Karpas-422 (cell line): Measurements from ENCODE around the gene P2RX5. TPM values are rescaled to one million over a fixed set of nuclear protein-coding genes. Genes with fewer than 3 reads are reported as not detected.
A peak's percentile ranks its signal among the peaks of the same experiment; 100 is the strongest.

Experiments used
- DNase-seq: peaks from one replicate; pipeline ENCODE4 v3.0.0-alpha.2; 2015
- H2AFZ ChIP-seq: fragments of 200-600 bp; sonication (generic); 2 replicates; pipeline ENCODE4 v1.6.1; 2014; ENCODE audit warnings: antibody characterized with exemption, low read length, mixed read lengths
- H3K27ac ChIP-seq: fragments of 200-600 bp; sonication (generic); 2 replicates; pipeline ENCODE4 v1.5.1; 2014; ENCODE audit warnings: mild to moderate bottlenecking, low read length, moderate library complexity
- H3K27me3 ChIP-seq: fragments of 200-600 bp; sonication (generic); 2 replicates; pipeline ENCODE4 v1.6.1; 2014; ENCODE audit warnings: low read length, mixed read lengths
- H3K36me3 ChIP-seq: fragments of 200-600 bp; sonication (generic); 2 replicates; pipeline ENCODE4 v1.6.1; 2014; ENCODE audit warnings: low read length, mixed read lengths; ENCODE audit not compliant: insufficient read depth
- H3K4me1 ChIP-seq: fragments of 200-600 bp; sonication (generic); 2 replicates; pipeline ENCODE4 v1.6.1; 2014; ENCODE audit warnings: mild to moderate bottlenecking, low read length, mixed read lengths
- H3K4me2 ChIP-seq: fragments of 200-600 bp; sonication (generic); 2 replicates; pipeline ENCODE4 v1.6.1; 2014; ENCODE audit warnings: low read length, low read depth, mild to moderate bottlenecking; ENCODE audit not compliant: poor library complexity, severe bottlenecking
- H3K4me3 ChIP-seq: fragments of 200-600 bp; sonication (generic); 2 replicates; pipeline ENCODE4 v1.5.1; 2014; ENCODE audit warnings: mild to moderate bottlenecking, antibody characterized with exemption, low read length, mixed read lengths
- H3K79me2 ChIP-seq: fragments of 200-600 bp; sonication (generic); 2 replicates; pipeline ENCODE4 v1.6.1; 2014; ENCODE audit warnings: mild to moderate bottlenecking, low read length, mixed read lengths
- H3K9ac ChIP-seq: fragments of 200-600 bp; sonication (generic); 2 replicates; pipeline ENCODE4 v1.6.0; 2014; ENCODE audit warnings: low read length
- H3K9me2 ChIP-seq: fragments of 200-600 bp; sonication (generic), shearing (Covaris generic); replicated peaks from 2 replicates; pipeline ENCODE4 v1.6.0; 2014; ENCODE audit warnings: mild to moderate bottlenecking, low read length, moderate library complexity; ENCODE audit not compliant: insufficient read depth
- H3K9me3 ChIP-seq: fragments of 300-700, 200-600 bp; sonication (generic); 2 replicates; pipeline ENCODE4 v1.6.1; 2014; ENCODE audit warnings: low read length, mixed read lengths
- H4K20me1 ChIP-seq: fragments of 200-600 bp; sonication (generic); 2 replicates; pipeline ENCODE4 v1.6.1; 2014; ENCODE audit warnings: mild to moderate bottlenecking, antibody characterized with exemption, low read length, low read depth; ENCODE audit not compliant: insufficient read depth
- total RNA-seq: library from RNA; depleted of rRNA; stranded (reverse); fragments of >200 nt; shearing (Covaris generic); gene quantifications from 2 replicates; pipeline ENCODE4 v1.2.3, GENCODE V29; 2014; ENCODE audit warnings: low replicate concordance

P2RX5 gene
- total RNA-seq, 1 experiment from 2014 or later: 60.4 TPM

DNA sequence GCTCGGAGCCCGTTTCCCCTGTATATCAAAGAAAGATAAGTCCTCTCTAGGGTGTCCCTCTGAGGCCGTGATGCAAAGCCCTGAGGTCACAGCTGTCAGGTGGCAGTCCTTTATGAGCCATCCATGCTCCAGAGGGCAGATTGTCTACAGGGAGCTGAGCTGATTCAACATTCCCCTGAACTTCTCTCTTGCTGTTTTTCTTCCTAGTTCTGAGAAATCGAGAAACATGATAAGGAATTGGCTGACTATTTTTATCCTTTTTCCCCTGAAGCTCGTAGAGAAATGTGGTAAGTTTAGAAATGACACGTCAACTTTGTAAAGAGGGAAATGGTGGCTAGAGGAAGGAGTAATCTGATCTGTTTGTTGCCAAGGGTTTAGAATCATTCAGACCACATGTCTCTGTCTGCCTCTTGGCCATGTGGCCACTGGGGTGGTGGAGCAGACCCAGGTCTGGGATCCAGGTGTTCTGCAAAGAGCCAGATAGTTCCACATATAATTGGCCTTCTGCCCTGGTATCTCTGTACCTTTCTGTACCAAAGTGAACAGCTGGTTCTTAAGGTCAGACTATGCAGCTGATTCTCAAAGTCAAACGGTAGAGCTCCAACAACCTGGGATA lies 55.9 kb downstream of the P2RX5 start:
- peak overlapping the region; percentile 90 for H3K27ac ChIP-seq
- H3K27me3 ChIP-seq: no peaks in the 10 kb centered on the region
- peak overlapping the region; percentile 38 for H3K9ac ChIP-seq
- H3K4me3 ChIP-seq: peak overlapping the region; percentile 34
- H4K20me1 ChIP-seq: no peaks in the 10 kb centered on the region
- DNase-seq: peak; percentile 75
- no peaks in the 10 kb centered on the region for H3K9me2 ChIP-seq
- peaks cover 13% of the 10 kb centered on the region for H3K79me2 ChIP-seq
- peak overlapping the region; percentile 49 for H3K4me2 ChIP-seq
- 0 out of 2 replicates have a peak overlapping the region, but pooled peaks have one; percentile 2 for H2AFZ ChIP-seq
- no peaks in the 10 kb centered on the region for H3K9me3 ChIP-seq
- H3K36me3 ChIP-seq: no peaks in the 10 kb centered on the region
- H3K4me1 ChIP-seq: peaks cover 45% of the 10 kb centered on the region

GRCh38 chr17:3636908-3637373 lies 59.0 kb downstream of the P2RX5 start:
- Histone ChIP-seq H3K9me2 (no peaks in the 10 kb centered on the region), H3K9me3 (no peaks in the 10 kb centered on the region), H3K79me2 (peaks cover 33% of the 10 kb centered on the region), H2AFZ (peak overlapping the region; percentile 89; the same call in 1 of the 2 replicates), H3K27me3 (no peaks in the 10 kb centered on the region), H3K36me3 (no peaks in the 10 kb centered on the region), H3K4me3 (peak overlapping the region; percentile 99), H3K27ac (peak overlapping the region; percentile 83), H3K9ac (peak overlapping the region; percentile 89), H3K4me2 (peak overlapping the region; percentile 95), H4K20me1 (no peaks in the 10 kb centered on the region), H3K4me1 (peaks cover 45% of the 10 kb centered on the region)
- no peak for DNase-seq

DNA sequence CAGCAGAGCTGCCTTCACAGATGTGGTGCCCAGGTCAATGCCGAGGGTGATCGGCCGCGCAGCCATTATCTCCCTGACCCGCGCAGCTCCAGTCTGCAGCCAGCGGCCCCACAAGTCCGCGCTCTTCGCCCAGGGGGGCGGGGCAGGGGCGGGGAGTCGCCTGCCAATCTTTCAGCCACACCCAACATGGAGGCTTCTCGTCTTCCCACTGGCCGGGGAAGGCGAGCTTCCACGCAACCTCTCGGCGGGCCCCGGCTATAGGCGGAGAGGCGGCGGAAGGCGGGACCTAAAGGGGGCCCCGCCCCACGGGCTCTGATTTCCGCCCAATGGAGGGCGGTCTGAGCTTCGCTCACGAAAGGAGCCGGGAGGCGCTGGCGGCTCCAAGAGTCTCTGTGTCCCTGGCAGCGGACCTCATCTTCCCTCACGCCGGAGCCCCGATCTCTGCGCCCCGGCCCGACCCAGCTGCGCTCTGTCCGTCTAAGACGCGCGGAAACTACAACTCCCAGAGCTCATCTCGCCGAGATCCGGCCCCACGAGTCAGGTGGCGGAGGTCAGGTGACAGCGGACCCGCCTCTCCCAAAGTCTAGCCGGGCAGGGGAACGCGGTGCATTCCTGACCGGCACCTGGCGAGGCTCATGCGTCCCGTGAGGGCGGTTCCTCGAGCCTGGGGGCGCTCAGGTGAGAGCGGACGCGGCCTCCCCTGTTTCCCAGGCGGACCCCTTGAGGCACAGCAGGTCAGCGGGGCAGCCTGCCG lies 59.6 kb downstream of the P2RX5 start, which contains the start of the genes CTNS and SHPK:
CTNS (plus strand) TSS at position 607 of the 754 bp plus-strand sequence. CDS start 3,447 bp downstream, outside the sequence.
SHPK (minus strand) TSS at position 97 of the 754 bp plus-strand sequence; CDS start at position 66, 31 bp downstream.
- peak; percentile 98 for DNase-seq
- peak within 1 kb of the TSS; percentile 99 for H3K4me3 ChIP-seq
- peak within 1 kb of the TSS; percentile 89; the same call in 1 of the 2 replicates for H2AFZ ChIP-seq
- peak within 1 kb of the TSS; percentile 96 for H3K9ac ChIP-seq
- H3K79me2 ChIP-seq: peaks cover 33% of the 10 kb centered on the region
- H3K36me3 ChIP-seq: no peaks in the 10 kb centered on the region
- peaks cover 45% of the 10 kb centered on the region for H3K4me1 ChIP-seq
- H3K27ac ChIP-seq: peak within 1 kb of the TSS; percentile 83
- peak within 1 kb of the TSS; percentile 95 for H3K4me2 ChIP-seq
- H3K27me3 ChIP-seq: no peaks in the 10 kb centered on the region
- H3K9me3 ChIP-seq: no peaks in the 10 kb centered on the region
- H4K20me1 ChIP-seq: no peaks in the 10 kb centered on the region
- no peaks in the 10 kb centered on the region for H3K9me2 ChIP-seq

DNA sequence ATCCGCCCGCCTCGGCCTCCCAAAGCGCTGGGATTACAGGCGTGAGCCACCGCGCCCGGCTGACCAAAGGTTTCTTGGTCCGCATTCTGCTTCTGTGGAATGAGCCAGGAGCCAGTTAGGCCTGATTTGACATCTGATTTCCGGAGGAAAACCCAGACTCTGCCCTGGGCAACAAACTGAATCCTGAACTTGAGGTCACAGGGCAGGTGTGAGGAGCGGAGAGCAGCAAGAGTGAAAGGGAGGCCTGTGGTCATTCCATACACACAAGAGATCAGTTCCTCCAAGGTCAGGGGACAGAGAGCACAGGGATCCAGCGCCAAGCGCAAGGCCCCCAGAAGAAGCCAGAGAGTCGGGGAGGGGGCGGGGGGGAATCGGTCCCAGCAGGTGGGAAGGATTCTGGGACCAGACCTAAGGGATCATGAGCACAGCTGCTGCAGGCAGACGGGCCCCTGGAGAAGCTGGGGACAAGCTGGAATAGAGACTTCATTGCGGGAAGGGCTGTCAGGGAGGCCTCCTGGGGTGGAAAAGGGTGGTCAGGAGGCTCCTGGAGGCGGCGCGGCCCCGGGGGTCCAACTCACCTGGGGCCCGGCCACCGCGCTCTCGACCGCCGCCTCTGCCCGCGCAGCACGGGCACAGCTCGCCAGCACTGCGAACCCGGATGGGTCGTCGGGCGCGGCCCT lies 60.3 kb downstream of the P2RX5 start:
- no peak for DNase-seq
- peak overlapping the region; percentile 62; the same call in 1 of the 2 replicates for H3K27ac ChIP-seq
- H3K9ac ChIP-seq: peak overlapping the region; percentile 96

DNA sequence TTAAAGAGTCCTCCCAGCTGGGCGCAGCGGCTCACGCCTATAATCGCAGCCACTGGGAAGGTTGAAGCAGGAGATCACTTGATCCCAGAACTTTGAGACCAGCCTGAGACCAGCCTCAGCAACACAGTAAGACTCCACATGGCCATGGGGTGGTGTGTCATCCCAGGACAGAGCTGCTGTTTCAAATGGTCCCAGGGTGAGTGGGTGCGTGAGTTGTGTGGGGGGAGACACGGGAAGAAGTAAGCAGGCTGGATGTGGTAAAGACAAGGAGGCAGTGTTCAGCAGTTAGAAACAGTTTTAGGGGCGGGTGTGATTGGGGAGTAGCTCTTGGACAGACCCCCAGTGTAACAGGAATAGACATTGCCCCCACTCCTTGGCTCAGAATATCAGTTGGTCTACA lies 63.7 kb downstream of the P2RX5 start:
- no peak overlapping the region for H2AFZ ChIP-seq
- H3K36me3 ChIP-seq: no peaks in the 10 kb centered on the region
- H3K4me2 ChIP-seq: no peak overlapping the region
- no peaks in the 10 kb centered on the region for H3K9me2 ChIP-seq
- H3K9ac ChIP-seq: no peak overlapping the region
- no peaks in the 10 kb centered on the region for H4K20me1 ChIP-seq
- peaks cover 31% of the 10 kb centered on the region for H3K79me2 ChIP-seq
- no peaks in the 10 kb centered on the region for H3K27me3 ChIP-seq
- H3K4me1 ChIP-seq: peaks cover 11% of the 10 kb centered on the region
- no peak overlapping the region for H3K4me3 ChIP-seq
- DNase-seq: no peak
- H3K27ac ChIP-seq: no peak overlapping the region
- H3K9me3 ChIP-seq: no peaks in the 10 kb centered on the region

More for the DNA sequence above, 60.3 kb downstream of the P2RX5 start:
- H4K20me1 ChIP-seq: no peaks in the 10 kb centered on the region
- H3K4me1 ChIP-seq: peaks cover 40% of the 10 kb centered on the region
- H3K9me2 ChIP-seq: no peaks in the 10 kb centered on the region
- no peaks in the 10 kb centered on the region for H3K36me3 ChIP-seq
- peaks cover 36% of the 10 kb centered on the region for H3K79me2 ChIP-seq
- peak overlapping the region; percentile 95 for H3K4me2 ChIP-seq
- H3K9me3 ChIP-seq: no peaks in the 10 kb centered on the region
- H3K4me3 ChIP-seq: peak overlapping the region; percentile 99
- H3K27me3 ChIP-seq: no peaks in the 10 kb centered on the region
- H2AFZ ChIP-seq: peak overlapping the region; percentile 78; the same call in 1 of the 2 replicates

- peaks cover 7% of the 10 kb centered on the region for H3K4me1 ChIP-seq
- H3K4me3 ChIP-seq: no peak overlapping the region
- H3K27me3 ChIP-seq: no peaks in the 10 kb centered on the region
- peaks cover 29% of the 10 kb centered on the region for H3K79me2 ChIP-seq
- no peak overlapping the region for H3K9ac ChIP-seq
- H2AFZ ChIP-seq: no peak overlapping the region
- peaks cover 5% of the 10 kb centered on the region; the same call in 1 of the 2 replicates for H3K36me3 ChIP-seq
- H3K9me2 ChIP-seq: no peaks in the 10 kb centered on the region
- no peaks in the 10 kb centered on the region for H4K20me1 ChIP-seq
- no peaks in the 10 kb centered on the region for H3K9me3 ChIP-seq
- H3K27ac ChIP-seq: no peak overlapping the region
- no peak overlapping the region for H3K4me2 ChIP-seq
- DNase-seq: no peak
Observed at GRCh38 chr17:3630781-3631180, 65.2 kb downstream of the P2RX5 start.

DNA sequence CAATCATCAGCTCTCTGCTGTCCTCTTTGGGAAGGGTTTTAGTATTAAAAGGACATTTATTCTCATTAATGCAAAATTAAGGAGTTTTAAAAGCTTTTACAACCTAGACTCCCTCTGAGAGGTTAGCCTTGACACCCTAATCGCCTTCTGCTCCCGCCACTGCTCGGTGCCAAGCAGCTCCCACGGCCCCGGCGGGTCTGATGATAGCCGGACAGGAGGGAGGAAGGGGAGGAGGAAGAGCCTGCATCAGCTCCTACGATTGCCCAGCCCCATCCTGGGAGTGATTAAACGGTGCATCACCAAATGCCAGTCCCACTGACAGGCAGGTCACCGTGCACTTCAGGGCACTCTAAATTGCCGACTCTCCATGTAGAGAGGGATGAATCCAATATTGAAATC lies 68.2 kb downstream of the P2RX5 start:
- Histone ChIP-seq H3K9ac (no peak overlapping the region), H3K36me3 (peaks cover 5% of the 10 kb centered on the region; the same call in 1 of the 2 replicates), H3K4me3 (no peak overlapping the region), H3K4me1 (no peaks in the 10 kb centered on the region), H4K20me1 (no peaks in the 10 kb centered on the region), H3K79me2 (peaks cover 10% of the 10 kb centered on the region), H3K4me2 (no peak overlapping the region), H2AFZ (no peak overlapping the region), H3K27ac (no peak overlapping the region), H3K27me3 (no peaks in the 10 kb centered on the region), H3K9me2 (no peaks in the 10 kb centered on the region), H3K9me3 (no peaks in the 10 kb centered on the region)
- DNase-seq: no peak
